ENCODE results near the gene RUNX2.

Gene RUNX2

GRCh38 chr6:45616209-45616608 lies 288.1 kb downstream of the RUNX2 start:
- no peaks in the 10 kb centered on the region for H3K36me3 ChIP-seq (ENCODE audit: insufficient read depth)
- no peaks in the 10 kb centered on the region for H3K79me2 ChIP-seq (ENCODE audit: insufficient read depth, low read depth)
- TF ChIP-seq, protein P1, sequence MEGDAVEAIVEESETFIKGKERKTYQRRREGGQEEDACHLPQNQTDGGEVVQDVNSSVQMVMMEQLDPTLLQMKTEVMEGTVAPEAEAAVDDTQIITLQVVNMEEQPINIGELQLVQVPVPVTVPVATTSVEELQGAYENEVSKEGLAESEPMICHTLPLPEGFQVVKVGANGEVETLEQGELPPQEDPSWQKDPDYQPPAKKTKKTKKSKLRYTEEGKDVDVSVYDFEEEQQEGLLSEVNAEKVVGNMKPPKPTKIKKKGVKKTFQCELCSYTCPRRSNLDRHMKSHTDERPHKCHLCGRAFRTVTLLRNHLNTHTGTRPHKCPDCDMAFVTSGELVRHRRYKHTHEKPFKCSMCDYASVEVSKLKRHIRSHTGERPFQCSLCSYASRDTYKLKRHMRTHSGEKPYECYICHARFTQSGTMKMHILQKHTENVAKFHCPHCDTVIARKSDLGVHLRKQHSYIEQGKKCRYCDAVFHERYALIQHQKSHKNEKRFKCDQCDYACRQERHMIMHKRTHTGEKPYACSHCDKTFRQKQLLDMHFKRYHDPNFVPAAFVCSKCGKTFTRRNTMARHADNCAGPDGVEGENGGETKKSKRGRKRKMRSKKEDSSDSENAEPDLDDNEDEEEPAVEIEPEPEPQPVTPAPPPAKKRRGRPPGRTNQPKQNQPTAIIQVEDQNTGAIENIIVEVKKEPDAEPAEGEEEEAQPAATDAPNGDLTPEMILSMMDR (conservative IDR thresholded peaks at IDR 0.05; ENCODE audit: low read depth, low read length): no peak
- H3K9ac ChIP-seq: no peak overlapping the region
- no peak overlapping the region for H3K4me2 ChIP-seq
- H3K4me1 ChIP-seq (ENCODE audit: low read depth, poor library complexity, severe bottlenecking): peaks cover 87% of the 10 kb centered on the region
- no peak overlapping the region for H2AFZ ChIP-seq (ENCODE audit: low read depth)
- no peak overlapping the region for H3K27ac ChIP-seq
- no peak overlapping the region for H3K4me3 ChIP-seq (IDR thresholded peaks at IDR 0.05; ENCODE audit: insufficient read depth, low read depth, low read length)
- no peaks in the 10 kb centered on the region for H4K20me1 ChIP-seq (ENCODE audit: insufficient read depth)
- 0 out of 2 replicates have a peak, but pooled peaks cover 4% of the 10 kb centered on the region for H3K27me3 ChIP-seq (ENCODE audit: insufficient read depth, low read depth)

DNA sequence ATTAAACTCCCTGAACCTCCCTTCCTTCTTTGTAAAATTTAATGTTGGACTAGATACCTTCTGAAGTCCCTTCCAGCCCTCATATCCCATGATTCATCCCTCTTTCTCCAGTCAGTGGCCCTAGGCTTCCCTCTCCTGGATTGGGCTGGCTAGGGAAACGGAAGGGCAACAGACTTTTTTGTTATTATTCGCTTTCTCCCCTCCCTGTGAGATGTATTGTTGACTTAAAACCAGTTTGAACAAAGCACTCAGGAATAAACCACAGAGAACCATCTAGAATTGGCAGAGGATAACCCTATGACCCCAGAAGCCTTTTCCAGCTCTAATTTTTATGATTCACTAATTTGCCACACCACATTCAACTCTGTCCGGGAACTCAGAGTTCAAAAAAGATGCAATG lies 289.3 kb downstream of the RUNX2 start:
- H3K9ac ChIP-seq: no peak overlapping the region
- TF ChIP-seq, protein P1 (conservative IDR thresholded peaks at IDR 0.05; ENCODE audit: low read depth, low read length): no peak
- H3K27me3 ChIP-seq (ENCODE audit: insufficient read depth, low read depth): 0 out of 2 replicates have a peak, but pooled peaks cover 4% of the 10 kb centered on the region
- no peak overlapping the region for H3K4me2 ChIP-seq
- H3K36me3 ChIP-seq (ENCODE audit: insufficient read depth): no peaks in the 10 kb centered on the region
- no peak overlapping the region for H2AFZ ChIP-seq (ENCODE audit: low read depth)
- H3K4me3 ChIP-seq (IDR thresholded peaks at IDR 0.05; ENCODE audit: insufficient read depth, low read depth, low read length): no peak overlapping the region
- no peaks in the 10 kb centered on the region for H4K20me1 ChIP-seq (ENCODE audit: insufficient read depth)
- peaks cover 89% of the 10 kb centered on the region for H3K4me1 ChIP-seq (ENCODE audit: low read depth, poor library complexity, severe bottlenecking)
- no peaks in the 10 kb centered on the region for H3K79me2 ChIP-seq (ENCODE audit: insufficient read depth, low read depth)
- H3K27ac ChIP-seq: no peak overlapping the region

DNA sequence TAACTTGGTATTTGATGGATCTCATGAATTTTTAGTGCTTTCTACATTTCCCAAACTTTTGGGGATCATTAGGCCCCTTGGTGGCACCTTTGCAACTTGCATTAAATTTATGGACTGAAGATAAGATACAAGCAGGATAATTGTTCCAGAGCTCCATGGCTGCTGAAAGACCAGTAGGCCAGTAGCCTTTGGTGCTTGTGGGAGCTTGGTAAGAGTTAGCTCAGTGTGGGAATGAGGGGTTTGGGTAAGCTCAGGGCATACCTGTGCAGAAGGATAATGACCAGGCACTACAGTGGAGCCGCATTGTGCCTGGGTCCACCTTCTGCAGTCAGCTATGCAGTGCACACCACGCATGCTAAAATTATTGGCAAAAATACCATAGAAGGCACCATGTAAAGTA lies 290.1 kb downstream of the RUNX2 start:
- no peak overlapping the region for H3K9ac ChIP-seq
- peaks cover 91% of the 10 kb centered on the region for H3K4me1 ChIP-seq (ENCODE audit: low read depth, poor library complexity, severe bottlenecking)
- TF ChIP-seq, protein P1 (conservative IDR thresholded peaks at IDR 0.05; ENCODE audit: low read depth, low read length): no peak
- H3K4me3 ChIP-seq (IDR thresholded peaks at IDR 0.05; ENCODE audit: insufficient read depth, low read depth, low read length): no peak overlapping the region
- H3K36me3 ChIP-seq (ENCODE audit: insufficient read depth): no peaks in the 10 kb centered on the region; the same call in 1 of the 2 replicates
- H3K27ac ChIP-seq: no peak overlapping the region
- no peak overlapping the region for H2AFZ ChIP-seq (ENCODE audit: low read depth)
- H3K79me2 ChIP-seq (ENCODE audit: insufficient read depth, low read depth): no peaks in the 10 kb centered on the region
- H3K27me3 ChIP-seq (ENCODE audit: insufficient read depth, low read depth): no peaks in the 10 kb centered on the region
- no peak overlapping the region for H3K4me2 ChIP-seq
- no peaks in the 10 kb centered on the region for H4K20me1 ChIP-seq (ENCODE audit: insufficient read depth)

- H3K27me3 ChIP-seq (ENCODE audit: insufficient read depth, low read depth): no peaks in the 10 kb centered on the region
- no peaks in the 10 kb centered on the region for H4K20me1 ChIP-seq (ENCODE audit: insufficient read depth)
- TF ChIP-seq, protein P1 (conservative IDR thresholded peaks at IDR 0.05; ENCODE audit: low read depth, low read length): no peak
- H2AFZ ChIP-seq (ENCODE audit: low read depth): no peak overlapping the region
- no peak overlapping the region for H3K9ac ChIP-seq
- H3K36me3 ChIP-seq (ENCODE audit: insufficient read depth): no peaks in the 10 kb centered on the region; the same call in 1 of the 2 replicates
- H3K4me2 ChIP-seq: peak overlapping the region; percentile 91; the same call in 1 of the 2 replicates
- no peaks in the 10 kb centered on the region for H3K79me2 ChIP-seq (ENCODE audit: insufficient read depth, low read depth)
- no peak overlapping the region for H3K4me3 ChIP-seq (IDR thresholded peaks at IDR 0.05; ENCODE audit: insufficient read depth, low read depth, low read length)
- H3K4me1 ChIP-seq (ENCODE audit: low read depth, poor library complexity, severe bottlenecking): peaks cover 84% of the 10 kb centered on the region
- peak overlapping the region; percentile 81 for H3K27ac ChIP-seq
Observed at GRCh38 chr6:45619211-45619760, 291.2 kb downstream of the RUNX2 start.
